Right lobe of liver (tissue), 6 donors: Measurements from ENCODE around the gene BCL2. TPM values are rescaled to one million over a fixed set of nuclear protein-coding genes. Genes with fewer than 3 reads are reported as not detected.

ENCODE experiments used
- ATAC-seq, 4 donors: fragments of 200-7000 bp; cut with Tn5 transposase; one replicate each; pipeline ENCODE4 v1.9.1; 2020; ENCODE audit warnings: mild to moderate bottlenecking in 4 of 4, moderate library complexity in 4 of 4
- DNase-seq, 3 donors: peaks; one replicate each; pipeline ENCODE4 v3.0.0-alpha.2; 2020
- H3K27ac ChIP-seq, 3 donors: fragments of 200-600 bp; one replicate each; pipeline ENCODE4 v1.8.0; 2022
- H3K27me3 ChIP-seq, 2 donors: fragments of 200-600 bp; one replicate each; pipeline ENCODE4 v1.8.0; 2022
- H3K36me3 ChIP-seq, 4 donors: fragments of 200-600 bp; sonication (generic) in 1 of 4; one replicate each; pipeline versions ENCODE4 v1.5.1 to v1.8.0; 2017 to 2022; ENCODE audit warnings: control low read depth in 1 of 4
- H3K4me1 ChIP-seq, 4 donors: fragments of 200-600 bp; sonication (generic) in 1 of 4; one replicate each; pipeline versions ENCODE4 v1.5.1 to v1.8.0; 2017 to 2022; ENCODE audit warnings: control low read depth in 1 of 4
- H3K4me3 ChIP-seq, 3 donors: fragments of 200-600 bp; one replicate each; pipeline ENCODE4 v1.8.0; 2022
- H3K9me3 ChIP-seq, 4 donors: fragments of 200-600 bp; sonication (generic) in 1 of 4; one replicate each; pipeline versions ENCODE4 v1.5.1 to v1.8.0; 2017 to 2022; ENCODE audit warnings: control low read depth in 1 of 4
- CTCF ChIP-seq, 4 donors: fragments of 200-600 bp in 3 of 4; fragments of 450-650 bp in 1 of 4; IDR thresholded peaks; one replicate each; pipeline versions ENCODE4 v1.5.1 to v1.8.0; 2016 to 2022; ENCODE audit warnings: antibody characterized with exemption in 4 of 4, mild to moderate bottlenecking in 2 of 4
- POLR2A ChIP-seq: fragments of 450-650 bp; IDR thresholded peaks from one replicate; pipeline ENCODE4 v1.6.1; 2017; ENCODE audit warnings: antibody characterized with exemption, mild to moderate bottlenecking
- WGBS: methylation state at CpG from one replicate; pipeline ENCODE4 v1.1.6; 2018; ENCODE audit warnings: low coverage, low lambda C conversion rate; ENCODE audit not compliant: insufficient coverage; ENCODE audit errors: missing lambda C conversion rate; 5-methylcytosine and 5-hydroxymethylcytosine counted together
- intact Hi-C, 2 donors: fragments of 100-400 bp; cut with DNase I; formaldehyde crosslinking; loops; one replicate each; pipeline versions ENCODE4 v1.11.2 to v1.14.1; 2022
- total RNA-seq, 6 experiments: library from RNA; depleted of rRNA in 2 of 6; stranded (reverse); fragments of >200 nt in 2 of 6; fragmentation: NEBNext Ultra II Directional in 3 of 6; extraction: Animal tissue kit (Norgen Biotek cat#: 25700) in 3 of 6; gene quantifications; one replicate each; pipeline versions ENCODE4 v1.1.0 to v1.2.4, GENCODE V29; 2016 to 2023
- donor health status: DM: no; HTN: yes; CAD: no.
- donor health status: DM: no; HTN: no; CAD: no.
- donor health status: DM: no; HTN: no; CAD: no.
- donor health status: DM: no; HTN: yes; CAD: no.
- donor health status: DM: no; HTN: yes; CAD: no.

Gene BCL2
- total RNA-seq, 6 experiments from 2014 or later, result 0.73 to 4.7 (median 2.7) TPM

GRCh38 chr18:63138436-63139340 is 180.9 kb downstream of the BCL2 start:
- DNase-seq (no peak), ATAC-seq (peak in 2 of 4 donors; percentile 27 to 36)
- H3K27ac ChIP-seq, result no peak overlapping the region
- no peaks in the 10 kb centered on the region for H3K36me3 ChIP-seq
- intact Hi-C loops, result no loop called here
- no peaks in the 10 kb centered on the region for H3K9me3 ChIP-seq
- no peaks in the 10 kb centered on the region for H3K27me3 ChIP-seq
- H3K4me1 ChIP-seq, result no peaks in the 10 kb centered on the region
- no peak overlapping the region for H3K4me3 ChIP-seq
- TF ChIP-seq POLR2A (no peak), CTCF (IDR thresholded peaks at IDR 0.05) (no peak)
- 51% methylated on average over 9 of the region's 10 CpGs for WGBS

- no peak for TF ChIP-seq POLR2A
- TF ChIP-seq CTCF (IDR thresholded peaks at IDR 0.05), result no peak
- intact Hi-C loops, result no loop called here
Observed at GRCh38 chr18:63137999-63138435, 181.6 kb downstream of the BCL2 start.

GRCh38 chr18:63135101-63135500 is 184.5 kb downstream of the BCL2 start:
- TF ChIP-seq POLR2A (no peak), CTCF (IDR thresholded peaks at IDR 0.05) (no peak)
- 24% methylated on average over 2 of the region's 3 CpGs for WGBS
- intact Hi-C loops, result no loop called here

More at GRCh38 chr18:63137999-63138435, 181.6 kb downstream of the BCL2 start:
- WGBS, result 50% methylated on average over 7 of the region's 12 CpGs
- Histone ChIP-seq H3K4me3 (no peak overlapping the region), H3K4me1 (no peaks in the 10 kb centered on the region), H3K9me3 (no peaks in the 10 kb centered on the region), H3K27ac (no peak overlapping the region), H3K27me3 (no peaks in the 10 kb centered on the region), H3K36me3 (no peaks in the 10 kb centered on the region)
- ATAC-seq (peak; percentile 75 to 87 (median 84)), DNase-seq (peak in 1 of 3 donors; percentile 43)

GRCh38 chr18:63132819-63133200 is 186.8 kb downstream of the BCL2 start:
- intact Hi-C loops, result no loop called here

More at GRCh38 chr18:63135101-63135500, 184.5 kb downstream of the BCL2 start:
- H3K4me1 ChIP-seq, result peaks cover 0 to 12% (median 5%) of the 10 kb centered on the region in 4 donors
- H3K4me3 ChIP-seq, result no peak overlapping the region
- H3K27me3 ChIP-seq, result no peaks in the 10 kb centered on the region
- no peaks in the 10 kb centered on the region for H3K9me3 ChIP-seq
- H3K27ac ChIP-seq, result no peak overlapping the region
- ATAC-seq (no peak), DNase-seq (no peak)
- H3K36me3 ChIP-seq, result no peaks in the 10 kb centered on the region

More at GRCh38 chr18:63132819-63133200, 186.8 kb downstream of the BCL2 start:
- Histone ChIP-seq H3K27me3 (no peaks in the 10 kb centered on the region), H3K36me3 (no peaks in the 10 kb centered on the region), H3K4me1 (peaks cover 0 to 12% (median 5%) of the 10 kb centered on the region in 4 donors), H3K4me3 (peak overlapping the region; percentile 9 to 32 (median 27)), H3K27ac (peak overlapping the region in 2 of 3 donors; percentile 64 to 84), H3K9me3 (no peaks in the 10 kb centered on the region)
- WGBS, result 14% methylated on average over 5 of the region's 8 CpGs
- peak; percentile 65 for TF ChIP-seq POLR2A
- TF ChIP-seq CTCF (IDR thresholded peaks at IDR 0.05), result no peak
- ATAC-seq (peak; percentile 91 to 95 (median 92)), DNase-seq (peak; percentile 74 to 87 (median 84))
